Measurements from ENCODE around the gene KMT5C. TPM values are rescaled to one million over a fixed set of nuclear protein-coding genes. Genes with fewer than 3 reads are reported as not detected.
"Not testable (repeated sequence)": the region's sequence is repeated elsewhere in the genome, so short reads cannot be mapped to it uniquely, and the experiment has no call there.

The KMT5C gene
- polyA plus RNA-seq, 6 donors from 2014 or later: 0.83 to 2.4 (median 1.3) TPM; not detected in 1

DNA sequence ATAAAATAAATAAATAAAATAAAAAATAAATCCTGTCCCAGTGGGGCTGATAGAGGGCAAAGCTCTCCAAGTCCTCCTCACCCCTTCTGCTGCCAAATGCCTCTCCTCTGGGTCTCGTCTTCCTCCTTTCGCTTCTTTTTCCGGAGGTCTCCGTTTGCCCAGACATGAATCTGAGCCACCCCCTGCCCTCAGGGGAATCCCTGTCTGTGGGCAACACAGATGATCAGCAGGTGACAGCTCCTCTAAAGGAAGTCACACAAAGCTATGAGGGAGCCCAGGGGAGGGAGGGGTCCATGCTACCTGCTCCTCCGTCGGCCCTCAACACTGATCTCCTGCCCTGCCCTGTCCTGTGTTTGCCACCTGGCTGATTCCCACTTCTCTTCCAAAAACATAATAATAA, 15.0 kb upstream of the KMT5C start:
- H3K9me3 Mint-ChIP-seq: peaks cover 0 to 1% (median 0%) of the 10 kb centered on the region in 7 donors
- no peaks in the 10 kb centered on the region for H3K4me1 Mint-ChIP-seq
- H3K27ac Mint-ChIP-seq: no peak overlapping the region
- H3K27me3 Mint-ChIP-seq: peaks cover 14 to 53% (median 33%) of the 10 kb centered on the region in 3 donors
- H3K4me3 Mint-ChIP-seq: peak overlapping the region in 1 of 8 donors; percentile 74
- ATAC-seq (ENCODE audit: low read depth in 2 of 2) (peak in 1 of 2 donors; percentile 67), DNase-seq (no peak)
- H3K36me3 Mint-ChIP-seq: no peaks in the 10 kb centered on the region

DNA sequence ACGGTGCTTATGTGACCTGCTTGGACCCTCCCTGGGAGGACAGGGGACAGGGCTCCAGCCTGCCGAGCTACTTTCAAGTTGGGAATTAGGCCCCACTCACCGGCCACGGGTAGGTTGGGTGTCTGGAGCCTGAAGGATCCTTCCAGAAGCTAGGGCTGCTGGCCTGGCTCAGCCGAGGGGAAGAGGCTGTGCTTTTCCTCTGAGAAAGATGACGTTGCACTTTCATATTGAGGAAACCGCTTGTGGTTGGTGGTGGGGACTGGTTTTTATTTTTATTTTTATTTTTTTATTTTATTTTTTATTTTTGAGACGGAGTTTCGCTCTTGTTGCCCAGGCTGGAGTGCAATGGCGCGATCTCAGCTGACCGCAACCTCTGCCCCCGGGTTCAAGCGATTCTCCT, 14.5 kb upstream of the KMT5C start, which contains the start of gene TMEM150B:
TSS of gene TMEM150B (minus strand) at position 170 of the 400 bp plus-strand sequence. CDS start 4,305 bp downstream, outside the sequence.
- Mint-ChIP-seq H3K27ac (no peak within 1 kb of the TSS), H3K36me3 (no peaks in the 10 kb centered on the region), H3K4me3 (peak within 1 kb of the TSS in 1 of 8 donors; percentile 74), H3K27me3 (peaks cover 14 to 53% (median 33%) of the 10 kb centered on the region in 3 donors), H3K4me1 (no peaks in the 10 kb centered on the region), H3K9me3 (peaks cover 0 to 1% (median 0%) of the 10 kb centered on the region in 7 donors)
- DNase-seq: no peak
- no peak for ATAC-seq (ENCODE audit: low read depth in 2 of 2)

DNA sequence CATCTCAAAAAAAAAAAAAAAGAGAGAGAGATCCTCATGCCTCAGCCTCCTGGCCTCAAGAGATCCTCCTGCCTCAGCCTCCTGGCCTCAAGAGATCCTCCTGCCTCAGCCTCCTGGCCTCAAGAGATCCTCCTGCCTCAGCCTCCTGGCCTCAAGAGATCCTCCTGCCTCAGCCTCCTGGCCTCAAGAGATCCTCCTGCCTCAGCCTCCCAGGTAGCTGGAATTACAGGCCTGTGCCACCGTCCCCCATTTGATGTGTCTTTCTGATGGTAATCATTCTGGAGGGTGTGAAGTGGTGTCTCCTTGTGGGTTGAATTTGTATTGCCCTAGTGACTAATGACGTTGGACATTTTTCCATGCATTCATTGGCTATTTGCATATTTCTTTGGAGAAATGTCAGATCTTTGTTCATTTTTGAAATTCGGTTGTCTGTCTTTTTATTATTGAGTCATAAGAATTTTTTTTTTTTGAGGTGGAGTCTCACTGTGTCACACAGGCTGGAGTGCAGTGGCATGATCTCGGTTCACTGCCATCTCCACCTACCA, 10.8 kb upstream of the KMT5C start:
- H3K36me3 Mint-ChIP-seq; DNase-seq; ATAC-seq (ENCODE audit: low read depth in 2 of 2); H3K27ac Mint-ChIP-seq; H3K9me3 Mint-ChIP-seq; H3K4me3 Mint-ChIP-seq; H3K4me1 Mint-ChIP-seq: not testable (repeated sequence)
- peaks cover 14 to 42% (median 19%) of the 10 kb centered on the region in 3 donors for H3K27me3 Mint-ChIP-seq

DNA sequence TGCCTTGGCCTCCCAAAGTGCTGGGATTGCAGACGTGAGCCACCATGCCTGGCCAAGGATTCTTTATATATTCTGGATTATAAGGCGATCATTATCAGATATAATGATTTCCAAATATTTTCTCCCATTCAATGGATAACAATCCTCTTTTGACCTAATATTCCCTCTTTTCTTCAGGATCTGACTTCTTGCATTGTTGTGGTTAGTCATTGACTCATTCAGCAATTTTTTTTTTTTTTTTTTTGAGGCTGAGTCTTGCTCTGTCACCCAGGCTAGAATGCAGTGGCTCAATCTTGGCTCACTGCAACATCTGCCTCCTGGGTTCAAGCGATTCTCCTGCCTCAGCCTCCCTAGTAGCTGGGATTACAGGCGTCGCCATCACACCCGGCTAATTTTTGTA, 9.9 kb upstream of the KMT5C start:
- not testable (repeated sequence) for ATAC-seq (ENCODE audit: low read depth in 2 of 2)

DNA sequence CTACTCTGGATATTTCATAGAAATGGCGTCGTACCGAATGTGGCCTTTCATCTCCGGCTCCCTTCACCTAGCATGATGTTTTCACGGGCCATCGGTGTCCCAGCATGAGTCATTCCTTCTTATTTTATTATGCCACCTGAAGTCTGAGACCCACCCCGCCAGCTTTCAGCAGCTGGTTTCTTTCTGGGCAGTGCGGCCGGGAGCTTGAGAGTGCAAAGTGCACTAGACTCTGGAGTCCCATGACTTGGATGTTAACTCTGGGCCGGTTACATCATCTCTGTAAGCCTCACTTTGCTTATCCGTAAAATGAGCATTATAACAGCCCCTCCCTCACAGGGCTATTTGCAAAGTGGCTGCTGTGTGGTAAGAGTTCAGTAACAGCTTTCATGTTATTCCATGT, 5.8 kb upstream of the KMT5C start:
- Mint-ChIP-seq H3K27ac (no peak overlapping the region), H3K9me3 (no peaks in the 10 kb centered on the region), H3K4me3 (peak overlapping the region in 1 of 8 donors; percentile 38), H3K36me3 (no peaks in the 10 kb centered on the region), H3K27me3 (peaks cover 22 to 60% (median 27%) of the 10 kb centered on the region in 3 donors), H3K4me1 (peaks cover 6 to 8% (median 7%) of the 10 kb centered on the region in 3 donors)
- no peak for DNase-seq
- no peak for ATAC-seq (ENCODE audit: low read depth in 2 of 2)

More for the DNA sequence above, 9.9 kb upstream of the KMT5C start:
- H3K27me3 Mint-ChIP-seq: peaks cover 17 to 46% (median 18%) of the 10 kb centered on the region in 3 donors
- H3K36me3 Mint-ChIP-seq, DNase-seq, H3K9me3 Mint-ChIP-seq, H3K4me3 Mint-ChIP-seq, H3K27ac Mint-ChIP-seq, H3K4me1 Mint-ChIP-seq: not testable (repeated sequence)

DNA sequence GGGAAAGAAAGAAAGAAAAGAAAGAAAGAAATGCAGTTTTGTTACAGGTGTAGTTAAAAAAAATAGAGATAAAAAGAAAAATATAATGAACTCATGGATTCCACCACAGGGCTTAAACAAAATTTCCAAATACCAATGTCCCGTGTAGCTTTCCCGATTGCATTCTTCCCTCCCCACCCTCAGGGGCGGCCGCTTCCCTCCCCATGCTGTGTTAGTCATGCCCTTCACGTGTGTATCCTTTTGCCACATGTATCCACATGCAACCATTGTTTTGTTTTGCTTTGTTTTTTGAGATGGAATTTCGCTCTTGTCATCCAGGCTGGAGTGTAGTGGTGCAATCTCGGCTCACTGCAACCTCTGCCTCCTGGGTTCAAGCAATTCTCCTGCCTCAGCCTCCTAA, 3.6 kb upstream of the KMT5C start:
- Mint-ChIP-seq H3K27ac (peak overlapping the region in 3 of 6 donors; percentile 39 to 96 (median 64)), H3K27me3 (peaks cover 24 to 55% (median 33%) of the 10 kb centered on the region in 3 donors), H3K9me3 (no peaks in the 10 kb centered on the region), H3K4me1 (peaks cover 20 to 25% (median 22%) of the 10 kb centered on the region in 3 donors), H3K4me3 (no peak overlapping the region), H3K36me3 (no peaks in the 10 kb centered on the region)
- ATAC-seq (ENCODE audit: low read depth in 2 of 2) (no peak), DNase-seq (no peak)

DNA sequence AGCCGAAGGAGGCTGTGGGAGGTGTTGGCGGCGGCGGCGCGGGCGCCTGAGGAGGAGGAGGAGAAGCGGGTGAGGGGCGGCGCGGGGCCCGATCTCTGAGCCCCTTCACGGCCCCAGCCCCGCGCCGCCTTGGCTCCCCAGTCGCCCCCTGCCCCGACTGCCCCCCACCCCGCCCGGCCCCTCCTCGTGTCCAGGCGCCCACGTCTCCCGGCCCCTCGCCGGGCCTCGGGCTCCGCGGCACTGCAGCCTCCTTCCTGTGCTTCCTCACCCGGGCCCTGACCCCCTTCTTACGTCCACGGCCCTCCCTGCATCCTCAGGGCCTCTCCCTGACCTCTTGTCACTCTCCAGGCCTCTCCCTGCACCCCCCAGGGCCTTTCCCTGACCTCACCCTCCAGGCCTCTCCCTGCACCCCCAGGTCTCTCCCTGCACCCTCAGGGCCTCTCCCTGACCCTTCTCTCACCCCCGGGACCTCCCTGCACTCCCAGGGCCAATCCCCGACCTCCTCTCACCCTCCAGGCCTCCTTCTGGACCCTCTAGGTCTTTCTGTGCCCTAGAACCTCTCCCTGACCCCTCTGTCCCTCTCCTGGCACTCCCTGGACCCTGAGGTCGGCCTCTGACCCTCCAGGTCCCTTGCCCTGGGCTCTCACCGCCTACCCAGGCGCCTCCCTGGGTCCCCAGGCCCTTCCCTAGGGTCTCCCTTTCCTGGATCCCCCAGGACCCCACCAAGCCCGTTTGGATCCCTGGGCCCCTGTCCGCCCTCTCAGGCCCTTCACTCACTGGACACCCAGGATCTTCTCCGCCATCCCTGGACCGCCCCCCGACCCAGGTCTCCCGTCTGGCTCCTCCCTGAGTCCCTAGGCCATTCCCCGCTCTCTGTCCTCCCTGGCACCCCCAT, 460 bp downstream of the KMT5C start:
- Mint-ChIP-seq H3K36me3 (no peaks in the 10 kb centered on the region), H3K4me1 (peaks cover 26 to 28% (median 26%) of the 10 kb centered on the region in 3 donors), H3K4me3 (peak overlapping the region; percentile 81 to 98 (median 94)), H3K27ac (peak overlapping the region; percentile 95 to 99 (median 98)), H3K9me3 (no peaks in the 10 kb centered on the region), H3K27me3 (peaks cover 16 to 40% (median 22%) of the 10 kb centered on the region in 3 donors)
- DNase-seq: no peak
- no peak for ATAC-seq (ENCODE audit: low read depth in 2 of 2)

DNA sequence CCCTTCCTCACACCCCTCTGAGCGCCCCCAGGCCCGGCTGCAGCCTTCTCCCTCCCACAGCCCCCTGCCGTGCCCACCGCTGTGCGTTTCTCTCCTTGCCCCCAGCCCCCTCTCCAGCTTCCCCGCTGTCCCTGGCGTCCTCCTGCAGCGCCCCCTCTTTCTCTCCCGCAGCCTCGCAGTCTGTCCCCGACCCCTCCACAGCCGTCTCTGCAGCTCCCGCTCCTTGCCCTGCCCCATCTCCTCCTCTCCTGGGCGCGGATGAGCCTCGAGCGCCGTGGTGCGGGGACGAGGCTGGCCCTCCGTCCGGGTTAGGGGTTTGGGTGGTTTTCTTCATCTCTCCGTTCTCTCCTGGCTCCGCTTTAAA, 1.1 kb downstream of the KMT5C start:
- Mint-ChIP-seq H3K9me3 (no peaks in the 10 kb centered on the region), H3K4me3 (peak overlapping the region; percentile 78 to 97 (median 86)), H3K36me3 (no peaks in the 10 kb centered on the region), H3K4me1 (peaks cover 26 to 28% (median 26%) of the 10 kb centered on the region in 3 donors), H3K27ac (peak overlapping the region in 5 of 6 donors; percentile 60 to 98 (median 81)), H3K27me3 (peaks cover 16 to 34% (median 22%) of the 10 kb centered on the region in 3 donors)
- ATAC-seq (ENCODE audit: low read depth in 2 of 2) (no peak), DNase-seq (no peak)

DNA sequence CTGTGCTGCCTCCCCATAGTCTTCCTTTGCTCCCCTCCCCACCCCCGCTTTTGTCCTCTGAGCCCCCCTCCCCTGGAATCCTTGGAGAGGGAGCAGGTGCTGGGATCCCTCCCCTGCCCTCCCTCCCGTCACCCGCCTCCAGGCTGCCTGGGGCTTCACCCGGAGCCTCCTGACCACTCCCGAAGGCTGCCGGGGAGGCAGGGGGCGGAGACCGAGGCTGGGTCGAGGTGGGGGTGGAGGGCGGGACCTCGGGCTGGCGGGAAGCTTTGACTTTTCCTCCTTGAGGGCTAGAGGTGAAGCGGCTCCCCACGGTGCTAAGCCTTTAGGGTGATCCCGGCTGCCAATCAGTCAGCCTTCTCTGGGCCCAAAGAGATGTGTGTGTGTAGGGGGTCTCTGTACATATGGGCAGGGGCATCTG, 1.5 kb downstream of the KMT5C start:
- Mint-ChIP-seq H3K4me3 (peak overlapping the region; percentile 78 to 97 (median 86)), H3K27ac (peak overlapping the region in 4 of 6 donors; percentile 72 to 98 (median 92)), H3K27me3 (peaks cover 16 to 30% (median 21%) of the 10 kb centered on the region in 3 donors), H3K9me3 (no peaks in the 10 kb centered on the region), H3K4me1 (peaks cover 26 to 28% (median 26%) of the 10 kb centered on the region in 3 donors), H3K36me3 (no peaks in the 10 kb centered on the region)
- DNase-seq: no peak
- no peak for ATAC-seq (ENCODE audit: low read depth in 2 of 2)

DNA sequence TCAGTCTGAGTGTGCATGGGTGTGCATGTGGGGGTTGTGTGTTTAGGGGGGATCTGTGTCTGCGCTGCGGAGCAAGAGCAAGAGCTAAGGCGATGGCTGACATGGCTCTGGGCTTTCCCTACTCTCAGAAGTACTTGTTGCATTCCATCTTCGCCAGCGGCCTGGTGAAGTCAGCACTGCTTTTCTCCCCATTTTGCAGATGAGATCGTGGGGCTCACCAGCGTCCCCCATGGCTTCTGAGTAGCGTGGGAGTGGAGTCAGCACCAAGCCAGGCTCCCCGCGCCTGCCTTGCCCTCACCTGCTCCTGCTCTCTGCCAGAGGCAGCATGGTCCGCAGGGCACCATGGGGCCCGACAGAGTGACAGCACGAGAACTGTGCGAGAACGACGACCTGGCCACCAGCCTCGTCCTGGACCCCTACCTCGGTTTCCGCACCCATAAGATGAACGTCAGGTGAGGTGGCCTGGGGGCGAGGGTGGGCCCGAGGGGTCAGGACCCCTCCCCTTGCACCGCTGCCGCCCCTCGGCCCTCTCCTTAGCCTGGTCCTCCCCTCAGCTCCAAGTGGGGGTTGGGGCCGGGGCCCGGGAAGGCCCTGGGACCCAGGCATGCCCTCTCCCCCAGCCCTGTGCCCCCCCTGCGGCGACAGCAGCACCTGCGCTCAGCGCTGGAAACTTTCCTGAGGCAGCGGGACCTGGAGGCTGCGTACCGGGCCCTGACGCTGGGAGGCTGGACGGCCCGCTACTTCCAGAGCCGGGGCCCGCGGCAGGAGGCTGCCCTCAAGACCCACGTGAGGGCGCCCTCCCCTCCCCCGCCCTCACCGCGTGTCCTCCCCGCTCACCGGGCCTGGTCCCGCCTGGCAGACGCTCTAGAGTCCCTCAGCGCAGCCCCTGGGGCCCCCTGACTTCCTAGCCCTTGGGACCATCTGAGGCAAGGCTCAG, 2.2 kb downstream of the KMT5C start:
- Mint-ChIP-seq H3K4me1 (peaks cover 26 to 28% (median 26%) of the 10 kb centered on the region in 3 donors), H3K9me3 (no peaks in the 10 kb centered on the region), H3K27me3 (peaks cover 13 to 23% (median 14%) of the 10 kb centered on the region in 3 donors), H3K27ac (peak overlapping the region in 5 of 6 donors; percentile 72 to 98 (median 82)), H3K4me3 (peak overlapping the region in 6 of 8 donors; percentile 9 to 82 (median 52)), H3K36me3 (no peaks in the 10 kb centered on the region)
- ATAC-seq (ENCODE audit: low read depth in 2 of 2) (no peak), DNase-seq (no peak)

DNA sequence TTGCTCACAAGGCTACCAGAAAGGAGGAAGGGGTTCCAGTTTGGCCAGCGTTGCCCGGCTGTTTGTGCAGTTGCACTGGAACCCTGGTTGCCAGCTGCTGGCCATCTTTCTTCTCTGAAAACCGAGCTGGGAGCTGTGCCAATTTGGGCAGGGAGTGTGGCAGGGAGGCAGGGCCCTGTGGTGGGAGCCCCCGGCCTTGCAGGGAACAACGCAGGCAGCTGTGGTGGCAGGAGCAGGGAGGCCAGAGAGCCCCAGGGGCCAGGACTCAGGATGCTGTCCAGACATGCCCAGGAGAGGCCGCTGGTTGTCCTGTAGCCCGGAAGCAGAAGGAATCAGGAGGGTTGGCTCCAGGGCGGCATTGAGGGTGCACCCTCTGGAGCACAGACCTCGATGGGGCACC, 4.8 kb downstream of the KMT5C start:
- peak overlapping the region in 1 of 6 donors; percentile 47 for H3K27ac Mint-ChIP-seq
- no peaks in the 10 kb centered on the region for H3K36me3 Mint-ChIP-seq
- peaks cover 4 to 11% (median 9%) of the 10 kb centered on the region in 3 donors for H3K27me3 Mint-ChIP-seq
- no peak overlapping the region for H3K4me3 Mint-ChIP-seq
- peaks cover 16 to 21% (median 18%) of the 10 kb centered on the region in 3 donors for H3K4me1 Mint-ChIP-seq
- no peak for ATAC-seq (ENCODE audit: low read depth in 2 of 2)
- H3K9me3 Mint-ChIP-seq: no peaks in the 10 kb centered on the region
- no peak for DNase-seq

DNA sequence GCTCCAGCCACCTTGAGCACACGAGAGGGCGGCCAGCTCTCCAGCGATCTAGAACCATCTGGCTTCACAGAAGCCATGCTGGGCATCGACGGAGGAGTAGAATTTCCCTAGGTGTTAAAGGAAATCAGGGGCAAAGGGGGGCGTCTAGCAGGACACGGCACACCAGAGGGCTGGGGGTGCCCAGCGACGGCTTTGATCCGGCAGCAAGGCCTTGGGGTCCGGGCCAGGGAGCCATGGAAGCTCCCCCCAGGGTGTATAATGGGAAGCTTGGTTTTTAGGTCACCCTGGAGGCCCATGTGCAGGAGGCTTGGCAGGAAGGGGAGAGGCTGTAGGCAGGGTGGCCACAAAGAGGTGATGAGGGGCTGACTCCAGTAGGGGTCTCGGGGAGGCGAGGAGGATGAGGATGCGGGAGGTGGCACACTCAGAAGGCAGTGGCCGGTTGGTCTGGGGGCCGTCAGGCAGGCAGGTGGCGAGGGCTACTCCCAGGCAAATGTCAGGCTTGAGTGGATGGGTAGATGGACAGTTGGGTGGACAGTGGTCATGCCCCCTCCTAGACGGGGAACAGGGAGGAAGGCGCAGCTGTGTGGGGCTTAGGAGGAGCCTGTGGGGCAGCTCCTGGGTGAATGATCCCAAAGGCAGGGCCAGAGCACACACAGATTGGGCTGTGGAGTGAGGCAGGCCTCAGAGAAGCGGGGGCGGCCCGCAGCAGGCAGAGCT, 5.6 kb downstream of the KMT5C start:
- H3K4me3 Mint-ChIP-seq: peak overlapping the region in 1 of 8 donors; percentile 34
- H3K27me3 Mint-ChIP-seq: peaks cover 0 to 11% (median 10%) of the 10 kb centered on the region in 3 donors
- peak overlapping the region in 2 of 6 donors; percentile 80 to 81 for H3K27ac Mint-ChIP-seq
- ATAC-seq (ENCODE audit: low read depth in 2 of 2) (no peak), DNase-seq (no peak)
- H3K36me3 Mint-ChIP-seq: no peaks in the 10 kb centered on the region
- H3K9me3 Mint-ChIP-seq: no peaks in the 10 kb centered on the region
- peaks cover 9 to 14% (median 13%) of the 10 kb centered on the region in 3 donors for H3K4me1 Mint-ChIP-seq

All from naive B cell (primary cell).